HEK293 (cell line): ENCODE results near the gene PLIN4.

ENCODE experiments used
- CTCF ChIA-PET: fragments of 350-600 bp; formaldehyde crosslinking; extraction: SDS; loops from one replicate; lab custom pipeline; 2021; ENCODE audit warnings: antibody characterized with exemption; lab: Yijun Ruan, JAX
- POLR2A ChIA-PET: fragments of 300-600 bp; formaldehyde crosslinking; extraction: SDS; loops from one replicate; lab custom pipeline; 2020; ENCODE audit warnings: antibody characterized with exemption, inconsistent platforms; lab: Yijun Ruan, JAX
- H3K27ac ChIP-seq: fragments of 200-500 bp; sonication (Bioruptor generic); 2 replicates; pipeline ENCODE4 v1.5.1; 2014; ENCODE audit warnings: low read depth, low read length, control low read depth, inconsistent platforms; ENCODE audit errors: extremely low read depth
- H3K36me3 ChIP-seq, 2 experiments: fragments of 200-500 bp in 1 of 2; sonication (Bioruptor generic) in 1 of 2; 1 replicate in 1 of 2; 2 replicates in 1 of 2; pipeline ENCODE4 v1.5.1; 2014 to 2017; ENCODE audit warnings: inconsistent platforms in 2 of 2, low read length in 2 of 2; ENCODE audit not compliant: control insufficient read depth in 2 of 2, insufficient read depth in 1 of 2
- H3K4me1 ChIP-seq: fragments of 200-500 bp; sonication (Bioruptor generic); 2 replicates; pipeline ENCODE4 v1.5.1; 2014; ENCODE audit warnings: mild to moderate bottlenecking, low read length, inconsistent platforms; ENCODE audit not compliant: control insufficient read depth, insufficient read depth
- H3K4me3 ChIP-seq: 2 replicates; pipeline ENCODE4 v1.5.1; 2011; ENCODE audit warnings: low read depth, mild to moderate bottlenecking, control low read depth, low read length, moderate library complexity
- H3K9me3 ChIP-seq: fragments of 200-500 bp; sonication (Bioruptor generic); 2 replicates; pipeline ENCODE4 v1.5.1; 2014; ENCODE audit warnings: low read depth, low read length, inconsistent platforms; ENCODE audit not compliant: control insufficient read depth, insufficient read depth
- HOXD13 ChIP-seq: sonication (generic); formaldehyde crosslinking; IDR thresholded peaks from 2 replicates; pipeline ENCODE4 v1.8.0; 2022; ENCODE audit warnings: missing genetic modification reagents, borderline replicate concordance
- KLF1 ChIP-seq: fragments of 450-650 bp; formaldehyde crosslinking; IDR thresholded peaks from 2 replicates; pipeline ENCODE4 v1.5.1; 2016; ENCODE audit warnings: missing biosample characterization, missing genetic modification characterization
- KLF16 ChIP-seq: fragments of 450-650 bp; formaldehyde crosslinking; IDR thresholded peaks from 2 replicates; pipeline ENCODE4 v1.5.1; 2017; ENCODE audit warnings: missing biosample characterization, missing genetic modification characterization
- SCRT2 ChIP-seq: fragments of 450-650 bp; formaldehyde crosslinking; IDR thresholded peaks from 2 replicates; pipeline ENCODE4 v1.5.1; 2016; ENCODE audit warnings: missing biosample characterization, missing genetic modification characterization
- SETDB1 ChIP-seq: IDR thresholded peaks from one replicate; pipeline ENCODE4 v1.6.1; 2017; ENCODE audit warnings: mild to moderate bottlenecking, low read length, moderate library complexity, mixed read lengths; ENCODE audit not compliant: insufficient read length
- TCF7L2 ChIP-seq: IDR thresholded peaks from 2 replicates; pipeline ENCODE4 v1.6.1; 2011; ENCODE audit warnings: low read depth, mild to moderate bottlenecking, inconsistent platforms, low read length, moderate library complexity, borderline replicate concordance
- ZBTB1 ChIP-seq: fragments of 450-650 bp; formaldehyde crosslinking; IDR thresholded peaks from 2 replicates; pipeline ENCODE4 v1.5.1; 2016; ENCODE audit warnings: missing biosample characterization, missing genetic modification characterization
- ZBTB26 ChIP-seq: fragments of 450-650 bp; formaldehyde crosslinking; optimal IDR thresholded peaks from 2 replicates; pipeline ENCODE3; 2016; ENCODE audit warnings: missing biosample characterization, mild to moderate bottlenecking, missing genetic modification characterization
- ZBTB6 ChIP-seq: fragments of 450-650 bp; formaldehyde crosslinking; IDR thresholded peaks from 2 replicates; pipeline ENCODE4 v1.5.1; 2017; ENCODE audit warnings: missing biosample characterization, missing genetic modification characterization
- ZFHX2 ChIP-seq: fragments of 450-650 bp; formaldehyde crosslinking; conservative IDR thresholded peaks from 2 replicates; pipeline ENCODE4 v1.5.1; 2016; ENCODE audit warnings: missing biosample characterization, missing genetic modification characterization
- ZNF184 ChIP-seq: fragments of 450-650 bp; IDR thresholded peaks from 2 replicates; pipeline ENCODE4 v1.5.1; 2018; ENCODE audit warnings: missing biosample characterization, mild to moderate bottlenecking, missing genetic modification characterization
- ZNF214 ChIP-seq: fragments of 450-650 bp; formaldehyde crosslinking; IDR thresholded peaks from 2 replicates; pipeline ENCODE4 v1.5.1; 2017; ENCODE audit warnings: missing biosample characterization, mild to moderate bottlenecking, missing genetic modification characterization, borderline replicate concordance
- ZNF350 ChIP-seq: fragments of 450-650 bp; formaldehyde crosslinking; IDR thresholded peaks from 2 replicates; pipeline ENCODE4 v1.5.0; 2017; ENCODE audit warnings: missing biosample characterization, mild to moderate bottlenecking, missing genetic modification characterization
- ZNF404 ChIP-seq: fragments of 450-650 bp; formaldehyde crosslinking; IDR thresholded peaks from 2 replicates; pipeline ENCODE4 v1.5.1; 2017; ENCODE audit warnings: missing biosample characterization, missing genetic modification characterization
- ZNF426 ChIP-seq: fragments of 450-650 bp; formaldehyde crosslinking; IDR thresholded peaks from 2 replicates; pipeline ENCODE4 v1.5.1; 2017; ENCODE audit warnings: missing biosample characterization, missing genetic modification characterization, mild to moderate bottlenecking, inconsistent platforms, moderate library complexity
- ZNF555 ChIP-seq: fragments of 450-650 bp; formaldehyde crosslinking; conservative IDR thresholded peaks from 2 replicates; pipeline ENCODE4 v1.5.1; 2017; ENCODE audit warnings: missing biosample characterization, mild to moderate bottlenecking, missing genetic modification characterization, inconsistent platforms
- ZNF600 ChIP-seq: fragments of 450-650 bp; formaldehyde crosslinking; IDR thresholded peaks from 2 replicates; pipeline ENCODE4 v1.5.1; 2016; ENCODE audit warnings: missing biosample characterization, missing genetic modification characterization
- ZNF704 ChIP-seq: fragments of 450-650 bp; formaldehyde crosslinking; IDR thresholded peaks from 2 replicates; pipeline ENCODE4 v1.5.1; 2016; ENCODE audit warnings: missing biosample characterization, missing genetic modification characterization
- TF ChIP-seq, protein P1 (sequence below): fragments of 450-650 bp; formaldehyde crosslinking; IDR thresholded peaks from 2 replicates; pipeline ENCODE4 v1.5.0; 2017; ENCODE audit warnings: missing biosample characterization, missing genetic modification characterization, borderline replicate concordance
- TF ChIP-seq, protein P2 (sequence below): fragments of 450-650 bp; formaldehyde crosslinking; IDR thresholded peaks from 2 replicates; pipeline ENCODE4 v1.5.1; 2016; ENCODE audit warnings: missing biosample characterization, missing genetic modification characterization

The PLIN4 gene

DNA sequence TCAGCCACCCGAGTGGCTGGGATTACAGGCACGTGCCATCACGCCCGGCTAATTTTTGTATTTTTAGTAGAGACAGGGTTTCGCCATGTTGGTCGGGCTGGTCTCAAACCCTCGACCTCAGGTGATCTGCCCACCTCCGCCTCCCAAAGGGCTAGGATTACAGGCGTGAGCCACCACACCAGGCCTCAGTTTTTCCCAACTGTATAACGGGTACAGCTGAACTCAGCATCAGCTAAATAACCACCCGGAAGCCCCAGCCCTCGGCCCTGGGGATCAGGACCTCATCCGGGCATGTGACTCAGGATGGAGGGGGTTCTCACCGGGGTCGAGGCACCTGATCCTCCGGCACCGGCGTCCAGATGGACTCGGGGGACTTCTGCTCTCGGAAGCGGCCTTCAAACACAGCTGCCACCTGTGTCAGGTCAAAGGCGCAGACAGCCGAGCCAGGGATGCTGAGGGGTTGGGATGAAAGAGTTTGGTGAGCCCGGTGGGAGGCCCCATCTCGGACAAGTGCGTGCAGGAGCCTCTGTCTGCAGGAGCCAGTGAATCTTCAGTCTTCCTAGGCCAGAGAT, 32.3 kb upstream of the PLIN4 start:
- POLR2A ChIA-PET: no interaction called here
- Histone ChIP-seq H3K4me1 (no peaks in the 10 kb centered on the region), H3K36me3 (peaks cover 0 to 43% of the 10 kb centered on the region in 2 experiments; a peak in 2 of 3 replicates), H3K27ac (no peak overlapping the region), H3K4me3 (no peak overlapping the region), H3K9me3 (no peaks in the 10 kb centered on the region)
- TF ChIP-seq ZBTB1 (tag by site-specific recombination) (no peak), SCRT2 (tag by site-specific recombination) (no peak), HOXD13 (CRISPR knock-in tag) (no peak), ZBTB26 (no peak), ZNF184 (no peak), ZNF600 (tag by site-specific recombination) (no peak), ZBTB6 (tag by site-specific recombination) (no peak), ZNF426 (tag by site-specific recombination) (no peak), ZNF704 (no peak), ZNF404 (tag by site-specific recombination) (no peak), ZNF555 (tag by site-specific recombination) (no peak), ZNF214 (no peak), KLF1 (tag by site-specific recombination) (no peak), ZNF350 (tag by site-specific recombination) (no peak), KLF16 (no peak), ZFHX2 (tag by site-specific recombination) (no peak), TCF7L2 (no peak), SETDB1 (no peak)
- TF ChIP-seq, protein P1, sequence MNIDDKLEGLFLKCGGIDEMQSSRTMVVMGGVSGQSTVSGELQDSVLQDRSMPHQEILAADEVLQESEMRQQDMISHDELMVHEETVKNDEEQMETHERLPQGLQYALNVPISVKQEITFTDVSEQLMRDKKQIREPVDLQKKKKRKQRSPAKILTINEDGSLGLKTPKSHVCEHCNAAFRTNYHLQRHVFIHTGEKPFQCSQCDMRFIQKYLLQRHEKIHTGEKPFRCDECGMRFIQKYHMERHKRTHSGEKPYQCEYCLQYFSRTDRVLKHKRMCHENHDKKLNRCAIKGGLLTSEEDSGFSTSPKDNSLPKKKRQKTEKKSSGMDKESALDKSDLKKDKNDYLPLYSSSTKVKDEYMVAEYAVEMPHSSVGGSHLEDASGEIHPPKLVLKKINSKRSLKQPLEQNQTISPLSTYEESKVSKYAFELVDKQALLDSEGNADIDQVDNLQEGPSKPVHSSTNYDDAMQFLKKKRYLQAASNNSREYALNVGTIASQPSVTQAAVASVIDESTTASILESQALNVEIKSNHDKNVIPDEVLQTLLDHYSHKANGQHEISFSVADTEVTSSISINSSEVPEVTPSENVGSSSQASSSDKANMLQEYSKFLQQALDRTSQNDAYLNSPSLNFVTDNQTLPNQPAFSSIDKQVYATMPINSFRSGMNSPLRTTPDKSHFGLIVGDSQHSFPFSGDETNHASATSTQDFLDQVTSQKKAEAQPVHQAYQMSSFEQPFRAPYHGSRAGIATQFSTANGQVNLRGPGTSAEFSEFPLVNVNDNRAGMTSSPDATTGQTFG (tag by site-specific recombination): no peak
- TF ChIP-seq, protein P2, sequence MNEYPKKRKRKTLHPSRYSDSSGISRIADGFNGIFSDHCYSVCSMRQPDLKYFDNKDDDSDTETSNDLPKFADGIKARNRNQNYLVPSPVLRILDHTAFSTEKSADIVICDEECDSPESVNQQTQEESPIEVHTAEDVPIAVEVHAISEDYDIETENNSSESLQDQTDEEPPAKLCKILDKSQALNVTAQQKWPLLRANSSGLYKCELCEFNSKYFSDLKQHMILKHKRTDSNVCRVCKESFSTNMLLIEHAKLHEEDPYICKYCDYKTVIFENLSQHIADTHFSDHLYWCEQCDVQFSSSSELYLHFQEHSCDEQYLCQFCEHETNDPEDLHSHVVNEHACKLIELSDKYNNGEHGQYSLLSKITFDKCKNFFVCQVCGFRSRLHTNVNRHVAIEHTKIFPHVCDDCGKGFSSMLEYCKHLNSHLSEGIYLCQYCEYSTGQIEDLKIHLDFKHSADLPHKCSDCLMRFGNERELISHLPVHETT: no peak
- CTCF ChIA-PET: no interaction called here
